DOHH2 (cell line): ENCODE results near the gene TPM2.

Experiments used
- H3F3A ChIP-seq: fragments of 200-600 bp; sonication (generic), shearing (Covaris generic); 2 replicates; pipeline ENCODE4 v1.6.0; 2016; ENCODE audit warnings: antibody characterized with exemption, mild to moderate bottlenecking; ENCODE audit not compliant: control insufficient read depth, insufficient read depth
- H3K27ac ChIP-seq: fragments of 200-600 bp; sonication (generic); 2 replicates; pipeline ENCODE4 v1.5.1; 2014; ENCODE audit warnings: low read depth, mild to moderate bottlenecking, low read length, moderate library complexity
- H3K27me3 ChIP-seq: fragments of 200-600 bp; sonication (generic); 2 replicates; pipeline ENCODE4 v1.6.1; 2014; ENCODE audit warnings: mild to moderate bottlenecking, low read length, mixed read lengths; ENCODE audit not compliant: control insufficient read depth
- H3K36me3 ChIP-seq: fragments of 200-600 bp; sonication (generic); 2 replicates; pipeline ENCODE4 v1.6.1; 2014; ENCODE audit warnings: mild to moderate bottlenecking, low read length, moderate library complexity, mixed read lengths; ENCODE audit not compliant: control insufficient read depth
- H3K4me1 ChIP-seq: fragments of 200-600 bp; sonication (generic); 2 replicates; pipeline ENCODE4 v1.6.1; 2014; ENCODE audit warnings: mild to moderate bottlenecking, low read length, mixed read lengths; ENCODE audit not compliant: control insufficient read depth
- H3K4me2 ChIP-seq: fragments of 200-600 bp; sonication (generic); 2 replicates; pipeline ENCODE4 v1.6.0; 2014; ENCODE audit warnings: mild to moderate bottlenecking, low read length, moderate library complexity
- H3K4me3 ChIP-seq: fragments of 200-600 bp; sonication (generic); 2 replicates; pipeline ENCODE4 v1.5.1; 2014; ENCODE audit warnings: mild to moderate bottlenecking, low read length, mixed read lengths
- H3K79me2 ChIP-seq: fragments of 200-600 bp; sonication (generic); 2 replicates; pipeline ENCODE4 v1.6.1; 2014; ENCODE audit warnings: mild to moderate bottlenecking, low read length, mixed read lengths; ENCODE audit not compliant: control insufficient read depth
- H3K9me2 ChIP-seq: fragments of 200-600 bp; sonication (generic); replicated peaks from 2 replicates; pipeline ENCODE4 v1.6.1; 2014; ENCODE audit warnings: mild to moderate bottlenecking, low read length, mixed read lengths; ENCODE audit not compliant: control insufficient read depth
- H3K9me3 ChIP-seq: fragments of 200-600 bp; sonication (generic); 2 replicates; pipeline ENCODE4 v1.6.1; 2014; ENCODE audit warnings: antibody characterized with exemption, low read length, mixed read lengths; ENCODE audit not compliant: control insufficient read depth, insufficient read depth
- H4K20me1 ChIP-seq: fragments of 200-600 bp; sonication (generic); 2 replicates; pipeline ENCODE4 v1.6.0; 2014; ENCODE audit warnings: low read depth, mild to moderate bottlenecking, antibody characterized with exemption, low read length, moderate library complexity; ENCODE audit not compliant: control insufficient read depth, insufficient read depth
- EZH2phosphoT487 ChIP-seq: fragments of 200-600 bp; sonication (generic); IDR thresholded peaks from 2 replicates; pipeline ENCODE4 v1.6.1; 2017; ENCODE audit warnings: borderline replicate concordance, mild to moderate bottlenecking, antibody characterized with exemption, low read length, moderate library complexity, mixed read lengths
- TF ChIP-seq, protein P1 (sequence below): fragments of 200-600 bp; sonication (generic); IDR thresholded peaks from one replicate; pipeline ENCODE4 v1.5.1; 2014; ENCODE audit warnings: antibody characterized with exemption, mild to moderate bottlenecking, low read depth, low read length; ENCODE audit not compliant: poor library complexity, severe bottlenecking

TPM2 gene

DNA sequence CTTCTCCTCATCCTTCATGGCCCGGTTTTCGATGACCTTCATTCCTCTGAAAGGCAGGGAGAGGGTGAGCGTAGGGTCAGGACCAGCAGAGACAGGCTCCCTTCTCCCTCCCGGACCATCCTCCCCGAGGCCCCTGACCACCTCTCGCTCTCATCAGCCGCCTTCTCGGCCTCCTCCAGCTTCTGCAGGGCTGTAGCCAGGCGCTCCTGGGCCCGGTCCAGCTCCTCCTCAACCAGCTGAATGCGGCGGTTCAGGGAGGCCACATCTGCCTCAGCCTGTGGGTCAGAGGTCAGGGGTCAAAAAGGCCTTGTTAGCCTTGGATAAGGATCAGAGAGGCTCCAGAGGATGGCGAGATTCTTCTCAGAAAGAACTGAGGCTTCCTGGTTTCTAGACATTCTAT is 4.2 kb downstream of the TPM2 start:
- H3K9me2 ChIP-seq: no peaks in the 10 kb centered on the region
- H3K4me1 ChIP-seq: peaks cover 52% of the 10 kb centered on the region
- H3K27me3 ChIP-seq: no peaks in the 10 kb centered on the region
- H3K27ac ChIP-seq: no peak overlapping the region
- no peaks in the 10 kb centered on the region for H3F3A ChIP-seq
- no peak overlapping the region for H3K4me2 ChIP-seq
- TF ChIP-seq, protein P1, sequence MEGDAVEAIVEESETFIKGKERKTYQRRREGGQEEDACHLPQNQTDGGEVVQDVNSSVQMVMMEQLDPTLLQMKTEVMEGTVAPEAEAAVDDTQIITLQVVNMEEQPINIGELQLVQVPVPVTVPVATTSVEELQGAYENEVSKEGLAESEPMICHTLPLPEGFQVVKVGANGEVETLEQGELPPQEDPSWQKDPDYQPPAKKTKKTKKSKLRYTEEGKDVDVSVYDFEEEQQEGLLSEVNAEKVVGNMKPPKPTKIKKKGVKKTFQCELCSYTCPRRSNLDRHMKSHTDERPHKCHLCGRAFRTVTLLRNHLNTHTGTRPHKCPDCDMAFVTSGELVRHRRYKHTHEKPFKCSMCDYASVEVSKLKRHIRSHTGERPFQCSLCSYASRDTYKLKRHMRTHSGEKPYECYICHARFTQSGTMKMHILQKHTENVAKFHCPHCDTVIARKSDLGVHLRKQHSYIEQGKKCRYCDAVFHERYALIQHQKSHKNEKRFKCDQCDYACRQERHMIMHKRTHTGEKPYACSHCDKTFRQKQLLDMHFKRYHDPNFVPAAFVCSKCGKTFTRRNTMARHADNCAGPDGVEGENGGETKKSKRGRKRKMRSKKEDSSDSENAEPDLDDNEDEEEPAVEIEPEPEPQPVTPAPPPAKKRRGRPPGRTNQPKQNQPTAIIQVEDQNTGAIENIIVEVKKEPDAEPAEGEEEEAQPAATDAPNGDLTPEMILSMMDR: no peak
- no peak for TF ChIP-seq EZH2phosphoT487
- H3K36me3 ChIP-seq: no peaks in the 10 kb centered on the region
- H3K9me3 ChIP-seq: no peaks in the 10 kb centered on the region
- H3K79me2 ChIP-seq: no peaks in the 10 kb centered on the region
- no peaks in the 10 kb centered on the region for H4K20me1 ChIP-seq
- no peak overlapping the region for H3K4me3 ChIP-seq

DNA sequence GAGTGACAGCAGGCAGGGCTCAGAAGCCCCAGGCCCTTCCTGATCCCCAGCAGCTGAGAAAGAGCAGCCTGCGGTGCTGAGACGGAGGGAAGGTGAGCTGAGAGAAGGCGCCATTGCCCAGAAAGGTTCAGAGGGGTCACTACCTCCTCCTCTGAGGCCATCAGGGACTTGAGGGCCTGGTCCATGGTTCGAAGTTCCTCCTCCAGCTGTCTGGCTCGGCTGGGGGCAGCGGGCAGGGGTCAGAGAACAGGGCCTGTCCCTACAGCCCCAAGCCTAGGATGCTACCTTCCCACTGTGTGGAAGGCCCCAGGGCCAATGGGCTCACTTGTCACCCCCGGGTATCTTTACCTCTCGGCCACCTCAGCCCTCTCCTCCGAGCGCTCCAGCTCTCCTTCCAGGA is 4.8 kb downstream of the TPM2 start:
- no peaks in the 10 kb centered on the region for H3K79me2 ChIP-seq
- H3K9me2 ChIP-seq: no peaks in the 10 kb centered on the region
- peaks cover 53% of the 10 kb centered on the region for H3K4me1 ChIP-seq
- H4K20me1 ChIP-seq: no peaks in the 10 kb centered on the region
- no peaks in the 10 kb centered on the region for H3K27me3 ChIP-seq
- no peaks in the 10 kb centered on the region for H3F3A ChIP-seq
- no peak overlapping the region for H3K27ac ChIP-seq
- H3K9me3 ChIP-seq: no peaks in the 10 kb centered on the region
- no peak for TF ChIP-seq EZH2phosphoT487
- TF ChIP-seq, protein P1: no peak
- no peak overlapping the region for H3K4me2 ChIP-seq
- no peak overlapping the region for H3K4me3 ChIP-seq
- H3K36me3 ChIP-seq: no peaks in the 10 kb centered on the region

DNA sequence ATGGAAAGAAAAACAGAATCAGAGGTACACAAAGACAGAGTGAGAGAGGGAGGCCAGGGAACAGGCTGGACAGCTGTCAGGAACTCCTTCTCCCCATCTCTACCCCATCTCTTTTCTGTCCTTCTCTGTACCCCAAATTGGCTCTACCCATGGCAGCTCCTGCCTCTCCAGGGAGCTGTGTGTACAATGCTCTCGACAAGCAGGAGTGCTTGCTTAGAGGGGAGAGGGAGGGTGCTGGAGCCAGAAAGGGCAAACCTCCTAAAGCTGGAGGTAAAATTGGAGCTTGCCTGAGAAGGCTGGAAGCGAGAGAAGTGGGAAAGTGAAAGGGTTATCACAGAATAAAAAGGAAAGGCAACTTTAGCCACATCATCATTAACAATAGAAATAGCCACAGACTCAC is 6.4 kb downstream of the TPM2 start:
- Histone ChIP-seq H3K79me2 (no peaks in the 10 kb centered on the region), H3K9me3 (no peaks in the 10 kb centered on the region), H3K4me3 (no peak overlapping the region), H3K9me2 (no peaks in the 10 kb centered on the region), H4K20me1 (no peaks in the 10 kb centered on the region), H3K4me1 (peaks cover 42% of the 10 kb centered on the region), H3F3A (no peaks in the 10 kb centered on the region), H3K4me2 (no peak overlapping the region), H3K27ac (no peak overlapping the region), H3K27me3 (no peaks in the 10 kb centered on the region), H3K36me3 (no peaks in the 10 kb centered on the region)
- TF ChIP-seq EZH2phosphoT487: no peak
- TF ChIP-seq, protein P1: no peak
